Heart right ventricle (tissue), 16 donors: ENCODE measurements around the gene SLC19A2. TPM values are rescaled to one million over a fixed set of nuclear protein-coding genes. Genes with fewer than 3 reads are reported as not detected.

ENCODE experiments used
- ATAC-seq, 8 donors: fragments of 200-7000 bp; cut with Tn5 transposase; one replicate each; pipeline ENCODE4 v1.9.1; 2020; ENCODE audit warnings: mild to moderate bottlenecking in 8 of 8, moderate library complexity in 8 of 8, moderate number of reproducible peaks in 1 of 8
- DNase-seq, 2 donors: peaks; one replicate each; pipeline ENCODE4 v3.0.0-alpha.2; 2020
- H3K27ac ChIP-seq, 10 donors: fragments of 200-600 bp; sonication (generic) in 2 of 10; one replicate each; pipeline versions ENCODE4 v1.5.0 to v1.8.0; 2020 to 2022; ENCODE audit warnings: mild to moderate bottlenecking in 3 of 10
- H3K27me3 ChIP-seq, 7 donors: fragments of 200-600 bp; one replicate each; pipeline ENCODE4 v1.8.0; 2021 to 2022; ENCODE audit warnings: mild to moderate bottlenecking in 2 of 7
- H3K36me3 ChIP-seq, 9 donors: fragments of 200-600 bp; sonication (generic) in 1 of 9; one replicate each; pipeline versions ENCODE4 v1.5.0 to v1.8.0; 2020 to 2022; ENCODE audit warnings: mild to moderate bottlenecking in 2 of 9
- H3K4me1 ChIP-seq, 9 donors: fragments of 200-600 bp; sonication (generic) in 1 of 9; one replicate each; pipeline versions ENCODE4 v1.5.0 to v1.8.0; 2020 to 2022; ENCODE audit warnings: mild to moderate bottlenecking in 4 of 9
- H3K4me3 ChIP-seq, 10 donors: fragments of 200-600 bp; sonication (generic) in 2 of 10; one replicate each; pipeline versions ENCODE4 v1.5.0 to v1.8.0; 2020 to 2022; ENCODE audit warnings: mild to moderate bottlenecking in 7 of 10, moderate library complexity in 2 of 10
- H3K9me3 ChIP-seq, 11 donors: fragments of 200-600 bp in 10 of 11; sonication (generic) in 2 of 11; one replicate each; pipeline versions ENCODE4 v1.5.0 to v1.8.0; 2013 to 2022; ENCODE audit warnings: mild to moderate bottlenecking in 2 of 11, control low read depth in 1 of 11, moderate library complexity in 1 of 11
- CTCF ChIP-seq, 9 donors: fragments of 200-600 bp; sonication (generic) in 2 of 9; IDR thresholded peaks; one replicate each; pipeline versions ENCODE4 v1.5.0 to v1.8.0; 2021 to 2022; ENCODE audit warnings: antibody characterized with exemption in 9 of 9, mild to moderate bottlenecking in 5 of 9, moderate library complexity in 1 of 9
- WGBS, 2 donors: extraction: QIAGEN DNeasy Blood & Tissue Kit; methylation state at CpG; one replicate each; pipeline ENCODE4 v1.1.7; 2013; ENCODE audit warnings: inconsistent platforms in 1 of 2; 5-methylcytosine and 5-hydroxymethylcytosine counted together
- intact Hi-C, 10 donors: fragments of 100-400 bp; cut with DNase I; formaldehyde crosslinking; loops; one replicate each; pipeline versions ENCODE4 v1.11.1 to v1.14.2; 2022
- polyA plus RNA-seq, 2 donors: library from polyadenylated mRNA; stranded (reverse); fragments of 200-250 nt; gene quantifications; one replicate each; pipeline ENCODE4 v1.2.3, GENCODE V29; 2013
- total RNA-seq, 10 donors: library from RNA; stranded (reverse); fragmentation: NEBNext Ultra II Directional in 3 of 10; extraction: Animal tissue kit (Norgen Biotek cat#: 25700) in 3 of 10; gene quantifications; one replicate each; pipeline versions ENCODE4 v1.2.1 to v1.2.4, GENCODE V29; 2021 to 2023
- donor health status: Arrhythmogenic right ventricular cardiomyopathy.
- donor health status: ischemic (EF 13 %, LVEDD 7.1; RV severe dilation, severe dysfunction).
- donor health status: healthy with polysubstance abuse.
- donor health status: DM: no; HTN: yes; CAD: no.
- donor health status: DM: no; HTN: no; CAD: no.
- donor health status: ischemic (EF 25% LVEDD 6.9; RV normal size, moderate dysfunction).
- donor health status: ischemic (EF 25% LVEDD 5.7; RV mildly dilated, moderate dysfunction).
- donor health status: healthy.
- donor health status: DM: yes; HTN: yes; CAD: no.
- donor health status: Ischemic cardiomyopathy.
- donor health status: ischemic (EF 35%, LVEDD 5.7; RV mildly dilated, moderate dysfunction).
- donor health status: nonischemic (EF 11% LVEDD 7.7; RV severe dilation, severe dysfunction).
- donor health status: DM: yes; HTN: yes; CAD: no.
- donor health status: PGD.
- donor health status: ischemic (EF 29% LVEDD 5.4; RV normal size, mild dysfunction).
- donor health status: nonischemic (EF 23%, LVEDD 6.1; RV moderate dilation, normal function).

SLC19A2 gene
- total and polyA plus RNA-seq, 12 donors: 7.6 to 43.2 (median 17.1) TPM

DNA sequence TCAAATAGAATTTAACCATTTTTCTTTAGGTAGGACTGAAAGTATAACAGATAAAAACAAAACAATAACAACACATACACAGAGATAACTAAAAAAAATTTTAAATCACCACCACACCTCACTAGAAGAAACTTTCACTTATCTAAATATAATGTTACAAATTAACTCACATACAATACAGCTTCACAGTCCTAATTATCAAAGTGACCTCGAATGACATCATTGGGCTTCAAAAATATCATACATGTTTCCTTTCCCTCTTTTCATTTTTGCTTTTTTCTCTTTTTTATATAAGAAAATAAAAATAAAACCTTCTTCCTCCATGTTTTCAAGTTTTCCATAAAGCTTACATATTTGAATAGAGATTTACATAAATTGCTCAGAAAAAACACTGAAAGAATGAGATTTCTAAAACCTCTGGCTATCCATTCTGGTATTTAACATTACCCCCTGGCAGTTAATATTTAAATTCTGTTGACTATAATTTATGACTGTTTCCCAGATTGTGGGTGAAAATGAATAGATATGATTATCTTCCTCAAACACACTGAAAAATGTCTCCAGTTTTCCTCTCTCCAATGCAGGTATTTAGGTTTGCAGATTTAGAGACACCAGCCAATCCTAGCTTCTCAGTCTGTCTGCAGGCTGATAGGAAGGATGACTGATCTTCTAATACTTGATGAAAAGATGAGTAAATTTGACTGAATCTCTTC, 40.5 kb upstream of the SLC19A2 start:
- Histone ChIP-seq H3K36me3 (peaks cover 0 to 34% (median 0%) of the 10 kb centered on the region in 9 donors), H3K4me1 (peaks cover 0 to 10% (median 0%) of the 10 kb centered on the region in 9 donors), H3K27me3 (peaks cover 0 to 3% (median 0%) of the 10 kb centered on the region in 7 donors), H3K4me3 (no peak overlapping the region), H3K9me3 (no peaks in the 10 kb centered on the region), H3K27ac (no peak overlapping the region)
- DNase-seq (no peak), ATAC-seq (no peak)
- 91 to 93% methylated on average over 1 of the region's 1 CpG for WGBS, 2 donors
- TF ChIP-seq CTCF (IDR thresholded peaks at IDR 0.05): no peak
- intact Hi-C loops: no loop called here

DNA sequence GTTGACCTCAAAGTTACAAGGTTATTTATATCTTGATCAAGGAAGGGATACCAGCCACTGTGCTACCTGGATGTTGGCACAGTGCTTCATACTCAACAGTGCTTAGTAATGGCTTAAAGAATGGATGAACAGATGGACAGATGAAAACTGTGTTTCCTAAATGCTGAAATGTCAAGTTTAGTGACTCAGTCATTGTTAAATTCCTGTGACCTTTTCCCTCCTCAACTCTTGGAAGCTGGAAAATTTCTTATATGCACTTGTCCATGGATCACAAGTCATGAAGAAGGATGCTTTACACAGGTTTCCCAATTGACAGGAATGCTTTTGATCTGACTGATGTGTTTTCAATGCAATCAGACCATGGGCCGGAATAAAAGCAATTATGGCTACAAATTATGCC, 39.6 kb upstream of the SLC19A2 start:
- Histone ChIP-seq H3K36me3 (peaks cover 0 to 30% (median 0%) of the 10 kb centered on the region in 9 donors), H3K4me1 (peaks cover 0 to 10% (median 0%) of the 10 kb centered on the region in 9 donors), H3K9me3 (no peaks in the 10 kb centered on the region), H3K27me3 (peaks cover 0 to under 1% (median 0%) of the 10 kb centered on the region in 7 donors), H3K27ac (no peak overlapping the region), H3K4me3 (no peak overlapping the region)
- intact Hi-C loops: no loop called here
- TF ChIP-seq CTCF (IDR thresholded peaks at IDR 0.05): no peak
- DNase-seq (no peak), ATAC-seq (peak in 1 of 8 donors; percentile 48)
- WGBS, 2 donors: 96 to 100% methylated on average over 1 of the region's 1 CpG

DNA sequence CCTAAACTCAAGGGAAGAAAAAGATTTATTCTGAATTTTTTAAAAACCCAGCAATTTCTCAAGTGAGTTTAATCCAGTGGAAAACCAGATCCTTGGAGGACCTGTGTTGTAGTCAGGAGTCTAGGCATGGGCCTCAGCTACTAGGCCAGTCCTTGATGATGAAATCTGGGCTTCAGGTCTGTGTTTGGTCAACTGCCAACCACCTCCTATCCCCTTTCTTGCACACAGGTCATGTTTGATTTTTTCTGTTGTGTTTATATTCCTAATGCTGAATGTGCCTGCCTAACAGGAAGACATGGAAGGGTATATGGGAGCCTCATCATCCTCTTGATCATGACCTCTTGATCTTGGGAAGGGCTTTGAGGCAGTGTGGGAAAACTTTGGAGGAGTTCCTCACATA, 38.2 kb upstream of the SLC19A2 start:
- no peak for DNase-seq
- H3K27me3 ChIP-seq: no peaks in the 10 kb centered on the region
- intact Hi-C loops: no loop called here
- H3K27ac ChIP-seq: no peak overlapping the region
- peaks cover 0 to 10% (median 0%) of the 10 kb centered on the region in 9 donors for H3K4me1 ChIP-seq
- no peak for ATAC-seq
- no peak overlapping the region for H3K4me3 ChIP-seq
- no peaks in the 10 kb centered on the region for H3K9me3 ChIP-seq
- peaks cover 0 to 40% (median 0%) of the 10 kb centered on the region in 9 donors for H3K36me3 ChIP-seq
- TF ChIP-seq CTCF (IDR thresholded peaks at IDR 0.05): no peak

DNA sequence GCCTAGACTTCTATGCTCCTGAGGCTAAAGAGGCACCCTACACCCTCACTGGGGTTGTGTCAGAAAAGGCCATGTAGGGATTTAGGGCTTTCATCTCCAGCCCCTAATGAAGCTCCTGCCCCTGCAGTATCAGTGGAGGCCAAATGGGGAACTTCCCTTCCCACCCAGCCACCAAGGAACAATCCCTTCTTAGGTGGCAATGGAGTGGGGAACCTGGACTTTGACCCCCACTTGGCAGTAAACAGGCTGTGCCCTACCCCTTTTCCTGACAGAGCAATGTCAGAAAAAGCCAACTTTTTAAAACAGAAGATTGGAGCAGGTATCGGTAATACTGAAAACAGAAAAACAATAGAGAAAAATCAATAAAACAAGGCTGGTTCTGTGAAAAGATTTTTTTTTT, 35.5 kb upstream of the SLC19A2 start:
- peaks cover 0 to 65% (median 0%) of the 10 kb centered on the region in 9 donors for H3K36me3 ChIP-seq
- DNase-seq (no peak), ATAC-seq (no peak)
- H3K4me3 ChIP-seq: no peak overlapping the region
- H3K4me1 ChIP-seq: no peaks in the 10 kb centered on the region
- intact Hi-C loops: no loop called here
- no peaks in the 10 kb centered on the region for H3K9me3 ChIP-seq
- H3K27me3 ChIP-seq: no peaks in the 10 kb centered on the region
- 92 to 100% methylated on average over 1 of the region's 1 CpG for WGBS, 2 donors
- TF ChIP-seq CTCF (IDR thresholded peaks at IDR 0.05): no peak
- H3K27ac ChIP-seq: no peak overlapping the region
